ENCODE results near the gene FAM204A. TPM values are rescaled to one million over a fixed set of nuclear protein-coding genes. Genes with fewer than 3 reads are reported as not detected.

FAM204A gene
- total RNA-seq, 2 donors from 2014 or later = 40.1 to 53.4 TPM

GRCh38 chr10:118256209-118256608 lies 85.9 kb downstream of the FAM204A start:
- Histone ChIP-seq H3K9me3 (no peaks in the 10 kb centered on the region), H3K4me1 (no peaks in the 10 kb centered on the region), H3K36me3 (no peaks in the 10 kb centered on the region), H3K27ac (no peak overlapping the region), H3K9ac (ENCODE audit: low read depth in 2 of 2, low read length in 2 of 2) (no peak overlapping the region), H3K27me3 (no peaks in the 10 kb centered on the region), H3K4me3 (no peak overlapping the region)
- TF ChIP-seq CTCF (IDR thresholded peaks at IDR 0.05) = no peak
- no peak for DNase-seq
- intact Hi-C loops (cut with DNase I) = no loop called here

GRCh38 chr10:118255355-118255754 lies 86.8 kb downstream of the FAM204A start:
- no peak overlapping the region for H3K9ac ChIP-seq (ENCODE audit: low read depth in 2 of 2, low read length in 2 of 2)
- intact Hi-C loops (cut with DNase I) = no loop called here
- no peak for TF ChIP-seq CTCF (IDR thresholded peaks at IDR 0.05)
- H3K4me1 ChIP-seq = no peaks in the 10 kb centered on the region
- no peaks in the 10 kb centered on the region for H3K36me3 ChIP-seq
- no peak for DNase-seq
- H3K27me3 ChIP-seq = no peaks in the 10 kb centered on the region
- no peak overlapping the region for H3K27ac ChIP-seq
- no peak overlapping the region for H3K4me3 ChIP-seq
- no peaks in the 10 kb centered on the region for H3K9me3 ChIP-seq

GRCh38 chr10:118254654-118255053 lies 87.5 kb downstream of the FAM204A start:
- Histone ChIP-seq H3K9me3 (no peaks in the 10 kb centered on the region), H3K4me3 (no peak overlapping the region), H3K4me1 (no peaks in the 10 kb centered on the region), H3K27me3 (no peaks in the 10 kb centered on the region), H3K27ac (no peak overlapping the region), H3K9ac (ENCODE audit: low read depth in 2 of 2, low read length in 2 of 2) (no peak overlapping the region), H3K36me3 (no peaks in the 10 kb centered on the region)
- no peak for TF ChIP-seq CTCF (IDR thresholded peaks at IDR 0.05)
- DNase-seq = no peak
- intact Hi-C loops (cut with DNase I) = no loop called here

- H3K9me3 ChIP-seq = no peaks in the 10 kb centered on the region
- no peaks in the 10 kb centered on the region for H3K36me3 ChIP-seq
- no peak for TF ChIP-seq CTCF (IDR thresholded peaks at IDR 0.05)
- no peak for DNase-seq
- no peak overlapping the region for H3K4me3 ChIP-seq
- no peak overlapping the region for H3K27ac ChIP-seq
- no peaks in the 10 kb centered on the region for H3K4me1 ChIP-seq
- no peak overlapping the region for H3K9ac ChIP-seq (ENCODE audit: low read depth in 2 of 2, low read length in 2 of 2)
- intact Hi-C loops (cut with DNase I) = no loop called here
- H3K27me3 ChIP-seq = no peaks in the 10 kb centered on the region
These were observed 88.7 kb downstream of the FAM204A start for GRCh38 chr10:118253397-118253796.

GRCh38 chr10:118251791-118252190 lies 90.3 kb downstream of the FAM204A start:
- intact Hi-C loops (cut with DNase I) = no loop called here
- no peak overlapping the region for H3K9ac ChIP-seq (ENCODE audit: low read depth in 2 of 2, low read length in 2 of 2)
- H3K27me3 ChIP-seq = no peaks in the 10 kb centered on the region
- H3K27ac ChIP-seq = no peak overlapping the region
- no peak for DNase-seq
- no peaks in the 10 kb centered on the region for H3K9me3 ChIP-seq
- TF ChIP-seq CTCF (IDR thresholded peaks at IDR 0.05) = no peak
- H3K36me3 ChIP-seq = no peaks in the 10 kb centered on the region
- H3K4me1 ChIP-seq = no peaks in the 10 kb centered on the region
- H3K4me3 ChIP-seq = no peak overlapping the region

GRCh38 chr10:118249714-118250113 lies 92.4 kb downstream of the FAM204A start:
- intact Hi-C loops (cut with DNase I) = no loop called here
- no peaks in the 10 kb centered on the region for H3K27me3 ChIP-seq

More at GRCh38 chr10:118249714-118250113, 92.4 kb downstream of the FAM204A start:
- TF ChIP-seq CTCF (IDR thresholded peaks at IDR 0.05) = no peak
- no peak for DNase-seq
- Histone ChIP-seq H3K4me3 (no peak overlapping the region), H3K9ac (ENCODE audit: low read depth in 2 of 2, low read length in 2 of 2) (no peak overlapping the region), H3K36me3 (no peaks in the 10 kb centered on the region), H3K4me1 (no peaks in the 10 kb centered on the region), H3K9me3 (no peaks in the 10 kb centered on the region), H3K27ac (no peak overlapping the region)

Data from colonic mucosa (tissue), 4 donors.